Measurements from ENCODE around the gene SLC29A2. TPM values are rescaled to one million over a fixed set of nuclear protein-coding genes. Genes with fewer than 3 reads are reported as not detected.
A peak's percentile ranks its signal among the peaks of the same experiment; 100 is the strongest.

Gene SLC29A2
- total RNA-seq, 4 donors from 2014 or later = 1.8 to 2.7 (median 2.4) TPM

DNA sequence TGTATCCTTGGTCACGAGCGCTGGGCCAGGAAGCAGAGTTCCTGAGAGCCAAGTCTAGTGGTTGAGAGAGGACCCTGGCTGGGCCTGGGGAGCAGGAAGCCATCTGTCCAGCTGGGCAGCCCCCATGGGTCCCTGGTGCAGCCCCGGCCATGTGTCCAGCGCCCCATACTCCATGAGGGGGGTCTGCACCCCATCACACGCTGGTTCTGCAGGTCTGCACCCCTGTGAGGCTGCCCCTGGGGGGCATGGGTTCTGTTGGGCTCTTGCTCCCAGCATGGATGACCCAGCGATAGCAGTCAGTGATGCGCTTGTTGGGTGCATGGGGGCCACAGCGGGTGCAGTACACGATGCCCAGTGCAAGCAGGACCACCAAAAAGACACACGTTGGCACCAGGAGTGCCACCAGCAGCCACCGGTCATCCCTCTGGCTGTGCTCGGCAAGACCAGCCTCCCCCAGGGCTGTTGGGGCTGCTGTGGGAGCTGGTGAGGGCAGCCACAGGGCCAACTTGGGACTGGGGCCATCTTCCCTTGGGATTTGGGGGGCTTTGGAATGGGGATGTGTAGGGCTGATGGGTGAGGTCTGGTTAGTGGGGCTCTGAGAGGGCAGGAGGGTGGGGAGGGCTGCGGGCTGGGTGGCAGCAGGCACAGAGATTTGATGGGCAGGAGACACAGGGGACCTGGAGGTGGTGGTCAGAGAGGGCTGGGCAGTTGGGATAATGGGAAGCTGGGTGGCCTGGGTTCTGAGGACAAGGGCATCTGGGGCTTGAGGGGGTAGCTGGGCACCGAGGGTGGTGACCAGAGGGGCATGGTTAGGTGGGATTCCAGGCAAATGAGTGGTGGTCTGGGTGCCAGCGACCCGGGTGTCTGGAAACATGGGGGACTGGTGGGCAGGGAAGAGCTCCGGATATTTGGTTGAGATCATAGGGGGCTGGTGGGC, 56.7 kb downstream of the SLC29A2 start:
- TF ChIP-seq POLR2A (IDR thresholded peaks at IDR 0.05) = no peak
- TF ChIP-seq, protein P1, sequence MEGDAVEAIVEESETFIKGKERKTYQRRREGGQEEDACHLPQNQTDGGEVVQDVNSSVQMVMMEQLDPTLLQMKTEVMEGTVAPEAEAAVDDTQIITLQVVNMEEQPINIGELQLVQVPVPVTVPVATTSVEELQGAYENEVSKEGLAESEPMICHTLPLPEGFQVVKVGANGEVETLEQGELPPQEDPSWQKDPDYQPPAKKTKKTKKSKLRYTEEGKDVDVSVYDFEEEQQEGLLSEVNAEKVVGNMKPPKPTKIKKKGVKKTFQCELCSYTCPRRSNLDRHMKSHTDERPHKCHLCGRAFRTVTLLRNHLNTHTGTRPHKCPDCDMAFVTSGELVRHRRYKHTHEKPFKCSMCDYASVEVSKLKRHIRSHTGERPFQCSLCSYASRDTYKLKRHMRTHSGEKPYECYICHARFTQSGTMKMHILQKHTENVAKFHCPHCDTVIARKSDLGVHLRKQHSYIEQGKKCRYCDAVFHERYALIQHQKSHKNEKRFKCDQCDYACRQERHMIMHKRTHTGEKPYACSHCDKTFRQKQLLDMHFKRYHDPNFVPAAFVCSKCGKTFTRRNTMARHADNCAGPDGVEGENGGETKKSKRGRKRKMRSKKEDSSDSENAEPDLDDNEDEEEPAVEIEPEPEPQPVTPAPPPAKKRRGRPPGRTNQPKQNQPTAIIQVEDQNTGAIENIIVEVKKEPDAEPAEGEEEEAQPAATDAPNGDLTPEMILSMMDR (IDR thresholded peaks at IDR 0.05) = no peak
- DNase-seq (ENCODE audit: low spot score in 2 of 2) = peak in 1 of 2 donors; percentile 84
- intact Hi-C loops (cut with DNase I; ENCODE audit: low total_unique reads) = no loop called here
- WGBS, 2 donors = 61 to 71% methylated on average over 5 to 15 of the region's 17 CpGs
- H3K4me3 ChIP-seq (ENCODE audit: low read depth, poor library complexity, severe bottlenecking) = no peak overlapping the region

DNA sequence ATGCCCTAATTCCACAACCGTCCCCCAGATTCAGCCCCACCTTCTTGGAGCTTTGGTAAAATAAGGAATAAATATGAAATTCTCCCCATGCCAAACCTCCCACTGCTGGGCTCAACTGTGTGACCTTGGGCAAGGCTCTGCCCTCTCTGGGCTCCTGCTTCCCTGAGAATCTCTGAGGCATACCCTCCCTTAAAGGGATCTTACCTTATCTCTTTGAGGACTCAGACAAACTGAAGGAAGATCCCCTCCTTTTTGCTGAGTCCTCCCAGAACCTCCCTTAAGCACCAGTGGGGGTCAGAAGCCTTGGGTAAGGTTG, 57.4 kb downstream of the SLC29A2 start:
- intact Hi-C loops (cut with DNase I; ENCODE audit: low total_unique reads) = no loop called here
- no peak overlapping the region for H3K4me3 ChIP-seq (ENCODE audit: low read depth, poor library complexity, severe bottlenecking)

DNA sequence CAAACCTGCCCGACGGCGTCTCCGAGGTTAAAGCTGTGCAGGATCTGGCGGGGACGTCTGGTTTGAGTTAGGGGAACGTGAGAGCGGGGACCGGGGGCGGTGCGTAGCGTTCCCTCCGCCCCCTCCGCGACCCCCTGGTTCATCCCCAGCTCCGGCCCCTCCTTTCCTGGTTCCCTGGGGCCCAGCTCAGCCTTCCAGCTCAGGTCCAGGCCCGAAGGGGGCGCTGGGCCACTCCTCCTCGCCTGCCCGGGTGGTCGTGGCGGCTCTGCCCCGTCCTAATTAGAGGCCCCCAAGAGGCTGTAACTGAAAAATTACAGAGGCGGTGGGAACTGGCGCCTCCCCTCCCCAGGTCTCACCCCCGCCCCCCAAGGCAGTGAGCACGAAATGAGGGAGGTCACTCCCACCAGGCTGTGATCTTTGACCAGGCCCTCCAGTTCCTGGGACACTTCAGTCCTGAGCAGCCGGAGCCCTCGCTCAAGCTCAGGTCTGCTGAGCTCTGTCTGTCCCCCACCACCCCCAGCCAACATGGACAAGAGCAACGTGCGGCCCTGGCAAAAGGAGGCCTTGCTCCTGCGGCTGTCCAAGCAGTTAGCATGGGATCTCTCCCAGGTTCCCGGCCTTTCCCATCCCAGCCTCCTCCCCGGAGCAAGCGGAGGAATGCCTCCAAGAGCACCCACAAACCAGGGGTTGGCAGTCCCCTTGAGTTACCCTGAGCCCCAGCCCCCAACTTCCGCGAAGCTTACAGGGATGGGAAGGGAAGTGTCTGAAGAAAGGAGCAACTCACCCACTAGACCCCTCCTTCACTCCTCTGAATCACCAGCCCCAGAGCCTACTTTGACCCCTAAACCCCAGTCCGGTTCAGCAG, 58.0 kb downstream of the SLC29A2 start:
- TF ChIP-seq POLR2A (IDR thresholded peaks at IDR 0.05) = no peak
- TF ChIP-seq, protein P1 (IDR thresholded peaks at IDR 0.05) = no peak
- 40% methylated on average over 33 to 38 of the region's 38 CpGs for WGBS, 2 donors
- DNase-seq (ENCODE audit: low spot score in 2 of 2) = peak in 1 of 2 donors; percentile 89
- intact Hi-C loops (cut with DNase I; ENCODE audit: low total_unique reads) = no loop called here
- H3K4me3 ChIP-seq (ENCODE audit: low read depth, poor library complexity, severe bottlenecking) = peak overlapping the region; percentile 11

More for the DNA sequence above, 57.4 kb downstream of the SLC29A2 start:
- no peak for DNase-seq (ENCODE audit: low spot score in 2 of 2)
- TF ChIP-seq POLR2A (IDR thresholded peaks at IDR 0.05) = no peak
- TF ChIP-seq, protein P1 (IDR thresholded peaks at IDR 0.05) = no peak
- whole genome bisulfite sequencing, 2 donors = 71 to 75% methylated on average over 1 of the region's 1 CpG

DNA sequence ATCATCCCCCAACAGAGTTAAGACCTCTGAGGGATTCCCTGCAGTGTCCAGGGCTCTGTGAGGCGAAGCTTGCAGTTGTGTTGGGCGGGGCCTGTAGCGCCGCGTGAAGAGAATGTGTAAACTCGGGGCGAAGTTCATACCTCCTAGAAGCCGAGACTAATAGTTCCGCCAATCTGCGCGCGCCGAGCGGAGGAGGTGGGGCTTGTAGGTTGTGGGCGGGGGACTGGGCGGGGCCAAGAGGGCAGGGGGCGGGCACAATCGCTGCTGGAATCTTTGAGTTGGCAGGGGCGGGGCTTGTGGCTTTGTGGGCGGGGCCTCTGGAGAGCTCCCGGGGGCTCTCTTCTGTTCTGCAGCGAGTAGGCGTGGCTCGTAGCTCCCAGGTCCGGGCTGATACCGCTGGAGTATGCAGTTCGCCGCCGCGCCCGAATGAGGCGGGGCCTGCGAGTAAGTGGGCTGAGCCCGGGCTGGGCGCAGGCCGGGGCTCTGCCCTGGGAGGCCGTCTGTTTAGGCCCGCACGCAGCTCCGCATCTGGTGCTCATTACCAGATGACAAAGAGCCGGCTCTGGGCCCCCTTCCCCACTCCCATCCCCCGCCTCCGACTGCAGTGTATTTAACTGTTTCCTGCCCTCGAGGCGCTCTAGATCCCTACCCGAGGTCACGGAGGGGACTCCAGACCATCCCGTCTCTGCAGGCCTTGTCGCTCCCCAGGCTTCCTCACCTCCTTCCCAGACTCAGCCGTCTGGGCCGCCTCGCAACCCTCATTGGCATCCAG, 58.8 kb downstream of the SLC29A2 start:
- 3 to 5% methylated on average over 16 to 19 of the region's 52 CpGs for WGBS, 2 donors
- intact Hi-C loops (cut with DNase I; ENCODE audit: low total_unique reads) = no loop called here
- peak; percentile 99 to 100 for DNase-seq (ENCODE audit: low spot score in 2 of 2)
- H3K4me3 ChIP-seq (ENCODE audit: low read depth, poor library complexity, severe bottlenecking) = peak overlapping the region; percentile 30
- no peak for TF ChIP-seq POLR2A (IDR thresholded peaks at IDR 0.05)
- TF ChIP-seq, protein P1 (IDR thresholded peaks at IDR 0.05) = no peak

Other genes with a start within 250 kb of the SLC29A2 start
- 10 to 100 TPM; 16.8 to 37.3 (median 23.0) TPM for gene KLC2, start 114.1 kb downstream of the SLC29A2 start, total RNA-seq
- 100 to 1,000 TPM; 118 to 143 (median 126) TPM for gene RAB1B, start 103.1 kb downstream of the SLC29A2 start, total RNA-seq
- gene CNIH2, start 93.6 kb downstream of the SLC29A2 start, total RNA-seq = 1 to 10 TPM in 1 of 4 donors, under 1 TPM in 1, not detected in 2; 0.42 to 3.2 TPM
- gene YIF1A, start 82.6 kb downstream of the SLC29A2 start, total RNA-seq = 10 to 100 TPM; 55.3 to 76.2 (median 74.1) TPM
- gene TMEM151A, start 79.9 kb downstream of the SLC29A2 start, total RNA-seq = not detected
- 10 to 100 TPM in 2 of 4 donors, 1 to 10 TPM in 2; 6.3 to 23.5 (median 12.3) TPM for gene CD248, start 54.7 kb downstream of the SLC29A2 start, total RNA-seq
- gene RIN1, start 35.3 kb downstream of the SLC29A2 start, total RNA-seq = 10 to 100 TPM; 48.3 to 56.9 (median 53.8) TPM
- gene BRMS1, start 26.7 kb downstream of the SLC29A2 start, total RNA-seq = 10 to 100 TPM; 40.1 to 68.4 (median 57.5) TPM
- 10 to 100 TPM; 23.9 to 32.4 (median 30.0) TPM for gene B4GAT1, start 24.1 kb downstream of the SLC29A2 start, total RNA-seq
- under 1 TPM in 1 of 4 donors, not detected in 3; 0.19 TPM for gene NPAS4, start 49.3 kb upstream of the SLC29A2 start, total RNA-seq
- gene MRPL11, start 67.1 kb upstream of the SLC29A2 start, total RNA-seq = 10 to 100 TPM; 30.6 to 41.1 (median 36.2) TPM
- gene PELI3, start 95.1 kb upstream of the SLC29A2 start, total RNA-seq = 10 to 100 TPM; 14.3 to 22.0 (median 17.1) TPM
- 10 to 100 TPM; 15.5 to 48.5 (median 20.1) TPM for gene DPP3, start 108.7 kb upstream of the SLC29A2 start, total RNA-seq
- gene BBS1, start 138.9 kb upstream of the SLC29A2 start, total RNA-seq = 10 to 100 TPM; 27.4 to 51.6 (median 37.1) TPM
- gene ZDHHC24, start 174.3 kb upstream of the SLC29A2 start, total RNA-seq = 10 to 100 TPM in 3 of 4 donors, 1 to 10 TPM in 1; 9.9 to 18.0 (median 14.7) TPM
- gene ACTN3, start 175.1 kb upstream of the SLC29A2 start, total RNA-seq = not detected
- gene CTSF, start 196.8 kb upstream of the SLC29A2 start, total RNA-seq = 100 to 1,000 TPM in 2 of 4 donors, 10 to 100 TPM in 2; 96.4 to 120 (median 103) TPM
- under 1 TPM; 0.11 to 0.42 (median 0.25) TPM for gene CCDC87, start 221.3 kb upstream of the SLC29A2 start, total RNA-seq
- 10 to 100 TPM; 13.7 to 24.2 (median 15.2) TPM for gene CCS, start 221.4 kb upstream of the SLC29A2 start, total RNA-seq
- 10 to 100 TPM; 35.8 to 47.4 (median 44.6) TPM for gene RBM14, start 244.9 kb upstream of the SLC29A2 start, total RNA-seq